Psoas muscle (tissue), 8 donors: ENCODE data around the gene PGLYRP2. TPM values are rescaled to one million over a fixed set of nuclear protein-coding genes. Genes with fewer than 3 reads are reported as not detected.

Source experiments
- ATAC-seq, 4 donors: fragments of 200-7000 bp; cut with Tn5 transposase; one replicate each; pipeline ENCODE4 v1.9.1; 2020; ENCODE audit warnings: moderate library complexity in 3 of 4, mild to moderate bottlenecking in 2 of 4
- DNase-seq, 2 donors: peaks; one replicate each; pipeline ENCODE4 v3.0.0-alpha.2; 2020
- H3K27ac ChIP-seq: fragments of 200-600 bp; one replicate; pipeline ENCODE4 v1.8.0; 2022
- H3K27me3 ChIP-seq, 3 donors: fragments of 200-600 bp in 1 of 3; one replicate each; pipeline versions ENCODE4 v1.6.1 to v1.8.0; 2013 to 2022; ENCODE audit warnings: low read length in 2 of 3, mild to moderate bottlenecking in 2 of 3, moderate library complexity in 1 of 3; ENCODE audit not compliant: insufficient read depth in 3 of 3
- H3K36me3 ChIP-seq, 2 donors: fragments of 200-600 bp in 1 of 2; one replicate each; pipeline versions ENCODE4 v1.6.1 to v1.8.0; 2013 to 2022; ENCODE audit warnings: low read depth in 1 of 2, mild to moderate bottlenecking in 1 of 2, moderate library complexity in 1 of 2; ENCODE audit not compliant: insufficient read depth in 1 of 2
- H3K4me1 ChIP-seq: fragments of 200-600 bp; one replicate; pipeline ENCODE4 v1.8.0; 2022
- H3K4me3 ChIP-seq: fragments of 200-600 bp; one replicate; pipeline ENCODE4 v1.8.0; 2022; ENCODE audit warnings: mild to moderate bottlenecking
- H3K9me3 ChIP-seq: fragments of 200-600 bp; one replicate; pipeline ENCODE4 v1.8.0; 2022
- WGBS, 3 donors: extraction: QIAGEN DNeasy Blood & Tissue Kit; methylation state at CpG; one replicate each; pipeline versions ENCODE4 v1.1.6 to v1.1.7; 2013; 5-methylcytosine and 5-hydroxymethylcytosine counted together
- intact Hi-C, 2 donors: fragments of 100-400 bp; cut with DNase I; formaldehyde crosslinking; loops; one replicate each; pipeline versions ENCODE4 v1.11.0 to v1.14.2; 2022
- polyA plus RNA-seq, 3 donors: library from polyadenylated mRNA; stranded (reverse); fragments of 200-250 nt; gene quantifications; one replicate each; pipeline ENCODE4 v1.2.3, GENCODE V29; 2013
- total RNA-seq, 4 donors: library from RNA; stranded (reverse); fragmentation: NEBNext Ultra II Directional in 2 of 4; extraction: Animal tissue kit (Norgen Biotek cat#: 25700) in 2 of 4; gene quantifications; one replicate each; pipeline versions ENCODE4 v1.2.1 to v1.2.4, GENCODE V29; 2021 to 2023
- TF ChIP-seq, protein P1 (sequence below): fragments of 200-600 bp; IDR thresholded peaks from one replicate; pipeline ENCODE4 v1.8.0; 2022; ENCODE audit warnings: antibody characterized with exemption
- donor health status: healthy with polysubstance abuse.
- donor health status: DM: no; HTN: no; CAD: no; lungs with moderate emphysema.
- donor health status: Bipolar disorder and iron deficiency.
- donor health status: healthy.
- donor health status: DM: yes; HTN: yes; CAD: no.
- donor health status: DM: no; HTN: no; CAD: no.
- donor health status: DM: no; HTN: no; CAD: no.
- donor health status: DM: yes; HTN: yes; CAD: no.

Gene PGLYRP2
- total and polyA plus RNA-seq, 7 donors, result not detected

GRCh38 chr19:15456871-15457700 lies 22.2 kb downstream of the PGLYRP2 start:
- WGBS, 3 donors, result 7 to 13% (median 13%) methylated on average over 26 to 86 of the region's 86 CpGs
- Histone ChIP-seq H3K27me3 (peaks cover 0 to 30% (median 10%) of the 10 kb centered on the region in 3 donors), H3K27ac (no peak overlapping the region), H3K4me3 (peak overlapping the region; percentile 55), H3K4me1 (peaks cover 9% of the 10 kb centered on the region), H3K36me3 (no peaks in the 10 kb centered on the region), H3K9me3 (no peaks in the 10 kb centered on the region)
- DNase-seq, result no peak
- intact Hi-C loops, result loop anchor here in 1 of 2 donors (10.0 kb wide), 2 partner anchors 98 to 282 kb away; no protein-coding TSS in a partner anchor
- TF ChIP-seq, protein P1, sequence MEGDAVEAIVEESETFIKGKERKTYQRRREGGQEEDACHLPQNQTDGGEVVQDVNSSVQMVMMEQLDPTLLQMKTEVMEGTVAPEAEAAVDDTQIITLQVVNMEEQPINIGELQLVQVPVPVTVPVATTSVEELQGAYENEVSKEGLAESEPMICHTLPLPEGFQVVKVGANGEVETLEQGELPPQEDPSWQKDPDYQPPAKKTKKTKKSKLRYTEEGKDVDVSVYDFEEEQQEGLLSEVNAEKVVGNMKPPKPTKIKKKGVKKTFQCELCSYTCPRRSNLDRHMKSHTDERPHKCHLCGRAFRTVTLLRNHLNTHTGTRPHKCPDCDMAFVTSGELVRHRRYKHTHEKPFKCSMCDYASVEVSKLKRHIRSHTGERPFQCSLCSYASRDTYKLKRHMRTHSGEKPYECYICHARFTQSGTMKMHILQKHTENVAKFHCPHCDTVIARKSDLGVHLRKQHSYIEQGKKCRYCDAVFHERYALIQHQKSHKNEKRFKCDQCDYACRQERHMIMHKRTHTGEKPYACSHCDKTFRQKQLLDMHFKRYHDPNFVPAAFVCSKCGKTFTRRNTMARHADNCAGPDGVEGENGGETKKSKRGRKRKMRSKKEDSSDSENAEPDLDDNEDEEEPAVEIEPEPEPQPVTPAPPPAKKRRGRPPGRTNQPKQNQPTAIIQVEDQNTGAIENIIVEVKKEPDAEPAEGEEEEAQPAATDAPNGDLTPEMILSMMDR, result no peak
- no peak for ATAC-seq

- H3K36me3 ChIP-seq, result no peaks in the 10 kb centered on the region
- peaks cover 0 to 30% (median 10%) of the 10 kb centered on the region in 3 donors for H3K27me3 ChIP-seq
- peaks cover 9% of the 10 kb centered on the region for H3K4me1 ChIP-seq
- DNase-seq, result no peak
- no peak for ATAC-seq
- intact Hi-C loops, result loop anchor here in 1 of 2 donors (10.0 kb wide), 2 partner anchors 98 to 282 kb away; no protein-coding TSS in a partner anchor
- TF ChIP-seq, protein P1, result no peak
- H3K9me3 ChIP-seq, result no peaks in the 10 kb centered on the region
- no peak overlapping the region for H3K27ac ChIP-seq
- H3K4me3 ChIP-seq, result no peak overlapping the region
- WGBS, 3 donors, result 36 to 38% (median 37%) methylated on average over 14 of the region's 14 CpGs
These were observed 22.9 kb downstream of the PGLYRP2 start for GRCh38 chr19:15456441-15456840.

DNA sequence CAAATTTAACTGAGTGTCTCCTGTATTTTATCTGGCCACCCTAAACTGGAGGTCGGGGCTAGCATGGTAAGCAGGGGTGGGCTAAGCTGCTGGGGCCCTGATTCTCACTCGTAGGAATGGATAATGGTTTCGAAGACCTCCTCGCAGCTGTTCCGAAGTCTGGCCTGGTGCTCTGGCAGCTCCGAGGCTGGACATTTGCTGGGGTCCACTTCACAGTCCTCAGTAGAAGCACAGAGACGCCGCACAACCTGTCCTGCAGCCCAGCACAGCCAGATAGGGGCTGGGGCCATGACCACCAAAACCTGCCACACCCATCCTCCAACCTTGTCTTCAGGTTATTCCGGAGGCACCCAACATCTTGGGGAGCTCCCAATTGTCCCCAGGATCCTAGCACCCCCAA lies 23.3 kb downstream of the PGLYRP2 start:
- TF ChIP-seq, protein P1, result no peak
- H3K4me3 ChIP-seq, result no peak overlapping the region
- 67 to 74% (median 72%) methylated on average over 9 of the region's 9 CpGs for WGBS, 3 donors
- H3K36me3 ChIP-seq, result no peaks in the 10 kb centered on the region
- intact Hi-C loops, result loop anchor here in 1 of 2 donors (10.0 kb wide), 2 partner anchors 99 to 281 kb away; no protein-coding TSS in a partner anchor
- peaks cover 0 to 30% (median 10%) of the 10 kb centered on the region in 3 donors for H3K27me3 ChIP-seq
- no peaks in the 10 kb centered on the region for H3K9me3 ChIP-seq
- ATAC-seq (no peak), DNase-seq (no peak)
- no peak overlapping the region for H3K27ac ChIP-seq
- peaks cover 9% of the 10 kb centered on the region for H3K4me1 ChIP-seq

DNA sequence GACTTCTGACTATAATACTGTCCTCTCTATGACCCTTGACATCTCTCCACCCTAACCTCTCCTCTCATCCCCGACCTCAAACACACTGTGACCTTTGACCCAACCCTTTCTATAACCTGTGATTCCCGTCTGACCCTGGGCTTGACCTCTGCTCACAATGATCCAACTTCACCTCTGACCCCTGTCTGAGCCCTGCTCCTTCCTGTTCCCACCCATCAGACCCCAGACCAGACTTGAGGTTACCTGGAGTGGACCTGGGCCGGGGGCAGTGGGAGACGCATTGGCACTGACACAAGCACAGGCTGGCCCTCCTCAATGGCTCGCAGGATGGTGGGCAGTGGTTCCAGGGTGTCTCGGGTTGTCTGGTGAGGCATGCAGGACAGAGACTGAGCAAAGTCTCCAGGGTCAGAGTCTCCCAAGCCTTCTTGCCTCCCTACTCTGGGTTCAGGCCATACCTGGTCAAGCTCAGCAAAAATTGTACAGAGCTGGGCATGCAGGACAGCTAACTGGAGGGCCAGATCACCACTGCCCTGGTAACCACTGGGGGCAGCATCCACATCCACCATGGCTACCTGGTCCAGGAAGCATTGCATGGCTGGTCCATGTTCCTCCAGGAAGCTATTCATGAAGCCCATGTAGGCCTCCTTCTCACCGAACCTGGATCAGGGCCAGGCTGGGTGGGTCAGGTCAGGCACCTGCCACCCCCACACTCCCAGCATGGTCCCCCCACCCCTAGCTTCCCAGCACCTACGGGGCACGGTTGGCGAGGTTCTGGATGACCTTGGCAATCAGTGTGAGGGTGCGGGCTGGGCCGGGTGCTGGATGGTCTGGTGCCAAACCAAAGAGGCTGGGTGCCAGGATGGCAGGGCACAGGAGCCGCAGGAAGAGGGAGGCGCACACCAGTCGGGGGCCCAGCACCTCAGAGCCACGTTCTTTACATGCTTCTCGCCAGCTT lies 25.1 kb downstream of the PGLYRP2 start:
- Histone ChIP-seq H3K27me3 (peaks cover 0 to 30% (median 8%) of the 10 kb centered on the region in 3 donors), H3K27ac (no peak overlapping the region), H3K9me3 (no peaks in the 10 kb centered on the region), H3K36me3 (no peaks in the 10 kb centered on the region), H3K4me1 (peaks cover 11% of the 10 kb centered on the region), H3K4me3 (no peak overlapping the region)
- TF ChIP-seq, protein P1, result peak; percentile 15
- DNase-seq, result peak in 1 of 2 donors; percentile 54
- 73 to 85% (median 77%) methylated on average over 17 of the region's 17 CpGs for WGBS, 3 donors
- intact Hi-C loops, result loop anchor here (5.0 to 10.0 kb wide), 4 partner anchors 101 to 279 kb away; no protein-coding TSS in a partner anchor
- ATAC-seq, result no peak
